Effector memory CD8-positive, alpha-beta T cell (primary cell): ENCODE measurements around the gene CYFIP1.

Experiments used
- ATAC-seq: fragments of 150-1000 bp; cut with Tn5 transposase; replicated peaks from 2 replicates; pipeline ENCODE4 v1.10.0; 2021; ENCODE audit warnings: mild to moderate bottlenecking, moderate library complexity
- DNase-seq, 3 experiments: peaks; one replicate each; pipeline ENCODE4 v3.0.0; 2021
- H3K27ac Mint-ChIP-seq, 2 donors: one replicate each; pipeline ENCODE4 v1.8.0; 2022; ENCODE audit warnings: mild to moderate bottlenecking in 2 of 2, mixed read lengths in 2 of 2, moderate library complexity in 2 of 2
- H3K27me3 Mint-ChIP-seq, 2 donors: one replicate each; pipeline ENCODE4 v1.8.0; 2022; ENCODE audit warnings: mixed read lengths in 2 of 2
- H3K36me3 Mint-ChIP-seq: one replicate; pipeline ENCODE4 v1.8.0; 2022; ENCODE audit warnings: mild to moderate bottlenecking, moderate library complexity, mixed read lengths; ENCODE audit not compliant: insufficient read depth
- H3K4me1 Mint-ChIP-seq, 2 donors: one replicate each; pipeline ENCODE4 v1.8.0; 2022; ENCODE audit warnings: low read depth in 2 of 2, mixed read lengths in 2 of 2
- H3K4me3 Mint-ChIP-seq, 2 donors: one replicate each; pipeline ENCODE4 v1.8.0; 2022; ENCODE audit warnings: mild to moderate bottlenecking in 2 of 2, mixed read lengths in 2 of 2, moderate library complexity in 2 of 2
- H3K9me3 Mint-ChIP-seq, 2 donors: one replicate each; pipeline ENCODE4 v1.8.0; 2022; ENCODE audit warnings: mixed read lengths in 2 of 2

The CYFIP1 gene

GRCh38 chr15:22951381-22952280, 28.5 kb downstream of the CYFIP1 start:
- ATAC-seq (no peak), DNase-seq (no peak)
- H3K27me3 Mint-ChIP-seq, result peaks cover 27 to 30% of the 10 kb centered on the region in 2 donors
- H3K36me3 Mint-ChIP-seq, result no peaks in the 10 kb centered on the region
- no peak overlapping the region for H3K4me3 Mint-ChIP-seq
- H3K4me1 Mint-ChIP-seq, result peaks cover 10 to 22% of the 10 kb centered on the region in 2 donors
- H3K9me3 Mint-ChIP-seq, result no peaks in the 10 kb centered on the region
- no peak overlapping the region for H3K27ac Mint-ChIP-seq

- Mint-ChIP-seq H3K4me3 (no peak overlapping the region), H3K27ac (no peak overlapping the region), H3K4me1 (peaks cover 10 to 22% of the 10 kb centered on the region in 2 donors), H3K27me3 (peaks cover 25 to 27% of the 10 kb centered on the region in 2 donors), H3K36me3 (no peaks in the 10 kb centered on the region), H3K9me3 (no peaks in the 10 kb centered on the region)
- no peak for DNase-seq
- ATAC-seq, result no peak
These were observed 29.2 kb downstream of the CYFIP1 start for GRCh38 chr15:22951031-22951380.

- ATAC-seq (no peak), DNase-seq (no peak)
- peaks cover 10 to 22% of the 10 kb centered on the region in 2 donors for H3K4me1 Mint-ChIP-seq
- H3K9me3 Mint-ChIP-seq, result no peaks in the 10 kb centered on the region
- peaks cover 23 to 27% of the 10 kb centered on the region in 2 donors for H3K27me3 Mint-ChIP-seq
- H3K4me3 Mint-ChIP-seq, result no peak overlapping the region
- no peak overlapping the region for H3K27ac Mint-ChIP-seq
- H3K36me3 Mint-ChIP-seq, result no peaks in the 10 kb centered on the region
These were observed 29.7 kb downstream of the CYFIP1 start for GRCh38 chr15:22950256-22950990.

GRCh38 chr15:22949074-22949547, 31.1 kb downstream of the CYFIP1 start:
- Mint-ChIP-seq H3K36me3 (no peaks in the 10 kb centered on the region), H3K27ac (peak overlapping the region in 1 of 2 donors; percentile 21), H3K4me3 (peak overlapping the region; percentile 4 to 60), H3K9me3 (no peaks in the 10 kb centered on the region), H3K27me3 (peaks cover 23 to 27% of the 10 kb centered on the region in 2 donors), H3K4me1 (peaks cover 10 to 22% of the 10 kb centered on the region in 2 donors)
- ATAC-seq (peak; percentile 35), DNase-seq (no peak)

GRCh38 chr15:22948056-22948455, 32.1 kb downstream of the CYFIP1 start:
- H3K4me3 Mint-ChIP-seq, result no peak overlapping the region
- H3K4me1 Mint-ChIP-seq, result peaks cover 10 to 21% of the 10 kb centered on the region in 2 donors
- no peak for DNase-seq

GRCh38 chr15:22947101-22948000, 32.8 kb downstream of the CYFIP1 start:
- no peak overlapping the region for H3K27ac Mint-ChIP-seq
- no peak overlapping the region for H3K4me3 Mint-ChIP-seq
- no peaks in the 10 kb centered on the region for H3K36me3 Mint-ChIP-seq
- no peaks in the 10 kb centered on the region for H3K9me3 Mint-ChIP-seq
- peaks cover 23 to 27% of the 10 kb centered on the region in 2 donors for H3K27me3 Mint-ChIP-seq
- H3K4me1 Mint-ChIP-seq, result peaks cover 10 to 21% of the 10 kb centered on the region in 2 donors
- no peak for ATAC-seq
- DNase-seq, result no peak

More at GRCh38 chr15:22948056-22948455, 32.1 kb downstream of the CYFIP1 start:
- Mint-ChIP-seq H3K27me3 (peaks cover 23 to 27% of the 10 kb centered on the region in 2 donors), H3K9me3 (no peaks in the 10 kb centered on the region), H3K27ac (peak overlapping the region in 1 of 2 donors; percentile 44), H3K36me3 (no peaks in the 10 kb centered on the region)
- no peak for ATAC-seq

- no peaks in the 10 kb centered on the region for H3K36me3 Mint-ChIP-seq
- H3K27ac Mint-ChIP-seq, result no peak overlapping the region
- H3K27me3 Mint-ChIP-seq, result peaks cover 23 to 27% of the 10 kb centered on the region in 2 donors
- peaks cover 10 to 17% of the 10 kb centered on the region in 2 donors for H3K4me1 Mint-ChIP-seq
- H3K9me3 Mint-ChIP-seq, result no peaks in the 10 kb centered on the region
- DNase-seq, result no peak
- no peak for ATAC-seq
- H3K4me3 Mint-ChIP-seq, result no peak overlapping the region
These were observed 35.1 kb downstream of the CYFIP1 start for GRCh38 chr15:22945071-22945470.

GRCh38 chr15:22944651-22945050, 35.5 kb downstream of the CYFIP1 start:
- no peak overlapping the region for H3K27ac Mint-ChIP-seq
- peaks cover 23 to 27% of the 10 kb centered on the region in 2 donors for H3K27me3 Mint-ChIP-seq

GRCh38 chr15:22942877-22943276, 37.3 kb downstream of the CYFIP1 start:
- Mint-ChIP-seq H3K36me3 (peaks cover under 1% of the 10 kb centered on the region), H3K9me3 (no peaks in the 10 kb centered on the region), H3K27ac (no peak overlapping the region), H3K27me3 (peaks cover 10 to 12% of the 10 kb centered on the region in 2 donors), H3K4me3 (no peak overlapping the region), H3K4me1 (peaks cover 0 to 3% of the 10 kb centered on the region in 2 donors)
- no peak for DNase-seq
- no peak for ATAC-seq

More at GRCh38 chr15:22944651-22945050, 35.5 kb downstream of the CYFIP1 start:
- no peaks in the 10 kb centered on the region for H3K36me3 Mint-ChIP-seq
- no peak for ATAC-seq
- no peak for DNase-seq
- no peaks in the 10 kb centered on the region for H3K9me3 Mint-ChIP-seq
- H3K4me1 Mint-ChIP-seq, result peaks cover 10 to 17% of the 10 kb centered on the region in 2 donors
- H3K4me3 Mint-ChIP-seq, result no peak overlapping the region

GRCh38 chr15:22942306-22942855, 37.8 kb downstream of the CYFIP1 start:
- Mint-ChIP-seq H3K27me3 (peaks cover 7 to 8% of the 10 kb centered on the region in 2 donors), H3K4me3 (no peak overlapping the region), H3K36me3 (peaks cover 5% of the 10 kb centered on the region), H3K27ac (no peak overlapping the region), H3K9me3 (no peaks in the 10 kb centered on the region), H3K4me1 (peaks cover 0 to 2% of the 10 kb centered on the region in 2 donors)
- ATAC-seq (no peak), DNase-seq (no peak)

- Mint-ChIP-seq H3K36me3 (peaks cover 11% of the 10 kb centered on the region), H3K27ac (no peak overlapping the region), H3K4me3 (no peak overlapping the region), H3K9me3 (no peaks in the 10 kb centered on the region), H3K27me3 (no peaks in the 10 kb centered on the region), H3K4me1 (peaks cover 0 to under 1% of the 10 kb centered on the region in 2 donors)
- DNase-seq (no peak), ATAC-seq (no peak)
These were observed 39.0 kb downstream of the CYFIP1 start for GRCh38 chr15:22941179-22941578.

- no peak overlapping the region for H3K4me3 Mint-ChIP-seq
- DNase-seq (no peak), ATAC-seq (no peak)
- peaks cover 18% of the 10 kb centered on the region for H3K36me3 Mint-ChIP-seq
- no peaks in the 10 kb centered on the region for H3K9me3 Mint-ChIP-seq
- H3K27me3 Mint-ChIP-seq, result no peaks in the 10 kb centered on the region
- peaks cover 0 to 3% of the 10 kb centered on the region in 2 donors for H3K4me1 Mint-ChIP-seq
- H3K27ac Mint-ChIP-seq, result no peak overlapping the region
These were observed 40.5 kb downstream of the CYFIP1 start for GRCh38 chr15:22939652-22940061.
